ENCODE results near the gene CUEDC2.

DNA sequence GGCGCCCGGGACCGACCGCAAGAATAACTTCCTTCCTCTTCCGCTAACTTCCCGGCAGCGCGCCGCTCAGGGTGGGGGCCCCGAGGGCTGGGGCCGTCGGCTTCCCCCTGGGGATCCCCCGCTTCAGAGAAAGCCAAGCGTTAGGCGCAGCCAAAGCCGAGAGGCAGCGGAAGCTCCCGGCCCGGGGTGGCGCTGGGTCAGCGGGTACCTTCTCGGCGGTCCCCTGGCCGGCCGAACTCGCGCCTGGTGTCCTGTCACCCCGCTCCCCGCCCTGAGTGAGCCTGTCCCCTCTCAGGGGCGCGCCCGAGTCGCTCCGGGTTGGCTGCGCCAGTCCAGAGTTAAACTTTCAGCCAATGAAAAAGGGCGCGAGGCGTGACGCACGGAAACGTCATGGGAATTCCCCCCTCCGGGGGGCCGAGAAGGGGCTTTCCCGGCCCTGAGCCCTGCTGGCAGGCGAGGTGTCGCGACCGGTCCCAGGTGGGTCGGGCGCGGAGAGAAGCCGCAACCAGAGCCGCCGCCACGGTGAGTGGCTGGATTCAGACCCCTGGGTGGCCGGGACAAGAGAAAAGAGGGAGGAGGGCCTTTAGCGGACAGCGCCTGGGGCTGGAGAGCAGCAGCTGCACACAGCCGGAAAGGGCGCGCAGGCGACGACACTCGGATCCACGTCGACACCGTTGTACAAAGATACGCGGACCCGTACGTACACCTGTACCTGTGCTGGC lies 38.1 kb downstream of the CUEDC2 start:
- TF ChIP-seq SPI1 (IDR thresholded peaks at IDR 0.05; ENCODE audit: low read depth, low read length) (peak; percentile 77), POLR2AphosphoS5 (IDR thresholded peaks at IDR 0.05; ENCODE audit: low read depth, low read length) (no peak), POLR2A (IDR thresholded peaks at IDR 0.05; ENCODE audit: low read depth, low read length) (no peak), TAF1 (IDR thresholded peaks at IDR 0.05; ENCODE audit: low read depth, low read length) (peak; percentile 22; the same call in 1 of the 2 replicates), PAX5 (IDR thresholded peaks at IDR 0.05; ENCODE audit: insufficient read depth, low read length, severe bottlenecking) (peak; percentile 24), POU2F2 (IDR thresholded peaks at IDR 0.05; ENCODE audit: low read depth, low read length) (peak; percentile 77)
